Measurements from ENCODE around the gene ALDH3B1. TPM values are rescaled to one million over a fixed set of nuclear protein-coding genes. Genes with fewer than 3 reads are reported as not detected.
A peak's percentile ranks its signal among the peaks of the same experiment; 100 is the strongest.

ALDH3B1 gene
- total and polyA plus RNA-seq, 2 experiments from 2014 or later, result 15.4 to 15.7 TPM

- no peak overlapping the region for H3K27ac ChIP-seq
Measured at GRCh38 chr11:68007498-68008380, 2.4 kb upstream of the ALDH3B1 start.

DNA sequence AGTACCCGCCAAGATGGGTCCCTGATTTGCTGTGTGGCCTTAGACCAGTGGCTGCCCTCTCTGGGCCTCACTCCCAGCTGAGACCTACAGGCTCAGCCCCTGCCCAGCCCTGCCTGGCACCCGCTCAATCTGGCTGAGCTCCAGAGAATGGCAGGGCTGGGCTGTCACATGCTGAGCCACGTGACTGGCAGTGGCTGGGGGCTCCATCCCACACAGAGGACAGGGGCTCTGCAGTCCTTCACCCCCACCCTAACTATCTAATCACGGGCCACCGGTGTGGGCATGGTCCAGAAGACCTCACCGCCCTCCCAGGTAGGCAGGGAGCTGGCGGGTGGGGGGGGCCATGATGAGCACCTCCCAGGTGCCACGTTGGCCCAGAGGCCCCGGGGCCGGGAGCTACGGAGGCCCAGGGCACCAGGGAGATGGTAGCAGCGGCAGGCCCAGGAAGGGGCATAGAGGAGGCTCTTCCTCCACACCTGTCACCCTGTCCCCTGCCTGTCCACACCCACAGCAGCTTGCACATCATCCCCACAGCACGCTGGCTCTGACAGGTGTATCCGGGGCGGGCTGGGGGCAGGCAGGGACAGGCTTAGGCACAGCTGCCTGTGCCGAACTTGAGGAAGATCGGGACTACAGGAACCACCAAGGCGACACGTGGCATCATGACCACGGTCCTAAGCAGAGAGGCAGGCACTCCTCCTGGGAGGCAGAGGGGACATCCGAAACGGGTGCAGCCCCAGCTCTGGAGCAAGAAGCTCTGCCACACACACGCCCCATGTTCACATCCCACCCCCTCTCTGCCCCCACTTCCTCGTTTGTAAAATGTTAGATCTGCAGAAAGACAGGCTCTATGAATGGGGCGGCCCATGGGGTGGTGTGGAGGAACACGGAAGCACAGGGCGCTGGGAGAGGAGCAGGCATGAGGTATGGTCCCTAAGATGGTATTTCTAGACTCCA, 1.5 kb upstream of the ALDH3B1 start:
- Histone ChIP-seq H3K36me3 (replicated peaks; ENCODE audit: insufficient read depth, low read depth) (no peaks in the 10 kb centered on the region), H3K79me2 (no peaks in the 10 kb centered on the region), H3K4me1 (ENCODE audit: insufficient read depth) (peaks cover 34% of the 10 kb centered on the region), H2AFZ (no peak overlapping the region), H3K9me3 (ENCODE audit: low read depth) (no peaks in the 10 kb centered on the region), H3K27me3 (no peaks in the 10 kb centered on the region), H3K9me2 (replicated peaks; ENCODE audit: insufficient read depth) (no peaks in the 10 kb centered on the region), H4K20me1 (ENCODE audit: insufficient read depth, poor library complexity, severe bottlenecking) (no peaks in the 10 kb centered on the region), H3K27ac (peak overlapping the region; percentile 93), H3K4me2 (no peak overlapping the region), H3K4me3 (no peak overlapping the region)
- DNase-seq (ENCODE audit: low spot score), result no peak
- TF ChIP-seq CTCF (IDR thresholded peaks at IDR 0.05; ENCODE audit: poor library complexity), result no peak
- no peak for TF ChIP-seq EZH2phosphoT487 (IDR thresholded peaks at IDR 0.05; ENCODE audit: low read depth, severe bottlenecking, unreplicated experiment)
- no peak for TF ChIP-seq EZH2 (IDR thresholded peaks at IDR 0.05; ENCODE audit: borderline replicate concordance)
- WGBS (ENCODE audit: low lambda C conversion rate, missing lambda C conversion rate), result 92% methylated on average over 24 of the region's 27 CpGs

More at GRCh38 chr11:68007498-68008380, 2.4 kb upstream of the ALDH3B1 start:
- H3K36me3 ChIP-seq (replicated peaks; ENCODE audit: insufficient read depth, low read depth), result no peaks in the 10 kb centered on the region
- no peaks in the 10 kb centered on the region for H3K79me2 ChIP-seq
- H2AFZ ChIP-seq, result no peak overlapping the region
- no peaks in the 10 kb centered on the region for H4K20me1 ChIP-seq (ENCODE audit: insufficient read depth, poor library complexity, severe bottlenecking)
- H3K9me3 ChIP-seq (ENCODE audit: low read depth), result no peaks in the 10 kb centered on the region
- peaks cover 26% of the 10 kb centered on the region for H3K4me1 ChIP-seq (ENCODE audit: insufficient read depth)
- no peak overlapping the region for H3K4me2 ChIP-seq
- no peak overlapping the region for H3K4me3 ChIP-seq
- TF ChIP-seq CTCF (IDR thresholded peaks at IDR 0.05; ENCODE audit: poor library complexity), result no peak
- TF ChIP-seq EZH2 (IDR thresholded peaks at IDR 0.05; ENCODE audit: borderline replicate concordance), result no peak
- H3K9me2 ChIP-seq (replicated peaks; ENCODE audit: insufficient read depth), result no peaks in the 10 kb centered on the region
- no peaks in the 10 kb centered on the region for H3K27me3 ChIP-seq
- DNase-seq (ENCODE audit: low spot score), result no peak
- 93% methylated on average over 16 of the region's 16 CpGs for WGBS (ENCODE audit: low lambda C conversion rate, missing lambda C conversion rate)

DNA sequence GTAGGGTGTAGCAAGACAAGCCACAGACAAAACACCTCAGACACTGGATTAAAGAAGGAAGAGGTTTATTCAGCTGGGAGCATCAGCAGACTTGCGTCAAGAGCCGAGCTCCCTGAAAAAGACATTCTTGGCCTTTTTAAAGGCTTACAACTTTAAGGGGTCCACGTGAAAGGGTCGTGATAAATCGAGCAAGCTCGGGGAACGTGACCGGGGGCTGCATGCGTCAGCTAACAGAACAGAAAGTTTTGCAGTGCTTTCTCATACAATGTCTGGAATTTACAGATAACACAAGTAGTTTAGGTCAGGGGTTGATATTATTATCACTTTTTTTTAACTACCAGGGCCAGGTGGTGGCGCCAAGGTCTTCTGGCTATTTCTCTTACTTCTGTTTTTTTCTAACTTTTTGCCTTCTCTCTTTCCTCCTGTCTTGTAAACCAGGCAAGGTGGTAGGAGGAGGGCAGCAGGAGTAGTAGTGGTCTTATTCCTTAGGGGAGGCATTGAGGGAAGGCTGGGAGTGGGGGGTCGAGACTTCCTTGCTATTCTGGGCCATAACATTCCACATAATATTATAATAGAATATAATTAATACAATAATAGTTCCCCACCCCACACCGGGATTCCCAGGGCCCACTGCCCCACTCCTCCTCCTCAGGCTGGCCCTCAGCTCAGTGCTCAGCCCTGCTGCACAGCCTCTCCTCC, 587 bp upstream of the ALDH3B1 start:
- no peak overlapping the region for H2AFZ ChIP-seq
- no peaks in the 10 kb centered on the region for H3K79me2 ChIP-seq
- WGBS (ENCODE audit: low lambda C conversion rate, missing lambda C conversion rate), result 68% methylated on average over 12 of the region's 12 CpGs
- no peak overlapping the region for H3K4me3 ChIP-seq
- no peaks in the 10 kb centered on the region for H3K9me3 ChIP-seq (ENCODE audit: low read depth)
- peaks cover 43% of the 10 kb centered on the region for H3K4me1 ChIP-seq (ENCODE audit: insufficient read depth)
- DNase-seq (ENCODE audit: low spot score), result no peak
- H3K27me3 ChIP-seq, result no peaks in the 10 kb centered on the region
- peak overlapping the region; percentile 71 for H3K4me2 ChIP-seq
- H3K36me3 ChIP-seq (replicated peaks; ENCODE audit: insufficient read depth, low read depth), result no peaks in the 10 kb centered on the region
- no peaks in the 10 kb centered on the region for H3K9me2 ChIP-seq (replicated peaks; ENCODE audit: insufficient read depth)
- no peaks in the 10 kb centered on the region for H4K20me1 ChIP-seq (ENCODE audit: insufficient read depth, poor library complexity, severe bottlenecking)
- peak overlapping the region; percentile 93 for H3K27ac ChIP-seq
- peak; percentile 35 for TF ChIP-seq CTCF (IDR thresholded peaks at IDR 0.05; ENCODE audit: poor library complexity)
- no peak for TF ChIP-seq EZH2 (IDR thresholded peaks at IDR 0.05; ENCODE audit: borderline replicate concordance)
- no peak for TF ChIP-seq EZH2phosphoT487 (IDR thresholded peaks at IDR 0.05; ENCODE audit: low read depth, severe bottlenecking, unreplicated experiment)

All from hepatocyte (in vitro differentiated cells).